K562 (cell line): Measurements from ENCODE around the gene GRAMD2B. TPM values are rescaled to one million over a fixed set of nuclear protein-coding genes. Genes with fewer than 3 reads are reported as not detected.

Source experiments
- ATAC-seq: fragments of 200-7000 bp; cut with Tn5 transposase; 3 replicates; pipeline ENCODE4 v1.9.1; 2020; ENCODE audit warnings: moderate library complexity
- BruUV-seq: library from RNA; stranded (reverse); fragments of 400-500 nt; replicated peaks from 2 replicates; lab custom pipeline; 2021; lab: Mats Ljungman, UMichigan
- CTCF ChIA-PET: fragments of 300-600 bp; formaldehyde crosslinking; extraction: SDS; loops from one replicate; lab custom pipeline; 2021; ENCODE audit warnings: low intra/inter-chr PET ratio; lab: Yijun Ruan, JAX
- POLR2A ChIA-PET: fragments of 300-600, 350-650 bp; sonication (Branson Sonifier 250); formaldehyde crosslinking; extraction: SDS; loops from one replicate; lab custom pipeline; 2021; ENCODE audit warnings: antibody characterized with exemption, inconsistent platforms; lab: Yijun Ruan, JAX
- DNase-seq, 4 experiments: peaks; one replicate each; pipeline versions ENCODE4 v3.0.0 to v3.0.0-alpha.2; 2011 to 2018; ENCODE audit warnings: low spot score in 3 of 4, mixed read lengths in 3 of 4; ENCODE audit errors: extremely low read depth in 1 of 4
- FAIRE-seq: peaks from 2 replicates; lab custom pipeline; 2011; peaks lifted over from hg19 to GRCh38; lab: Jason Lieb, UNC
- H2AFZ ChIP-seq: 2 replicates; pipeline ENCODE4 v1.6.0; 2011; ENCODE audit warnings: low read depth, low read length, control low read depth, inconsistent platforms
- H3K27ac ChIP-seq: fragments of 200-600 bp; 3 replicates; pipeline ENCODE4 v1.8.0; 2011; ENCODE audit warnings: low read depth, mild to moderate bottlenecking, control low read depth, inconsistent platforms, low read length, moderate library complexity, mixed read lengths; ENCODE audit errors: extremely low read depth
- H3K27me3 ChIP-seq, 2 experiments: fragments of 300-600 bp in 1 of 2; 2 replicates in 1 of 2; 3 replicates in 1 of 2; pipeline versions ENCODE4 v1.6.0 to v1.8.0; 2011; ENCODE audit warnings: inconsistent platforms in 2 of 2, low read length in 2 of 2, mild to moderate bottlenecking in 1 of 2, mixed read lengths in 1 of 2, moderate library complexity in 1 of 2; ENCODE audit not compliant: control insufficient read depth in 2 of 2, insufficient read depth in 2 of 2
- H3K36me3 ChIP-seq: fragments of 300-600 bp; 3 replicates; pipeline ENCODE4 v1.8.0; 2011; ENCODE audit warnings: mild to moderate bottlenecking, low read length, inconsistent platforms; ENCODE audit not compliant: control insufficient read depth, insufficient read depth
- H3K4me1 ChIP-seq, 2 experiments: fragments of 200-600 bp in 1 of 2; replicated peaks in 1 of 2; 2 replicates in 1 of 2; 3 replicates in 1 of 2; pipeline versions ENCODE4 v1.5.1 to v1.8.0; 2011; ENCODE audit warnings: inconsistent platforms in 2 of 2, low read length in 2 of 2, mild to moderate bottlenecking in 1 of 2, mixed read lengths in 1 of 2, moderate library complexity in 1 of 2; ENCODE audit not compliant: control insufficient read depth in 2 of 2, insufficient read depth in 2 of 2
- H3K4me2 ChIP-seq: 2 replicates; pipeline ENCODE4 v1.6.1; 2011; ENCODE audit warnings: low read length, control low read depth, inconsistent platforms, mixed read lengths; ENCODE audit not compliant: insufficient read depth
- H3K4me3 ChIP-seq: fragments of 200-600 bp; sonication (generic), shearing (Covaris generic); 2 replicates; pipeline ENCODE4 v1.5.1; 2016; ENCODE audit warnings: control low read depth, inconsistent platforms
- H3K79me2 ChIP-seq: fragments of 200-600 bp; 3 replicates; pipeline ENCODE4 v1.8.0; 2011; ENCODE audit warnings: low read length, inconsistent platforms; ENCODE audit not compliant: control insufficient read depth, insufficient read depth
- H3K9ac ChIP-seq, 2 experiments: 2 replicates each; pipeline versions ENCODE4 v1.6.0 to v1.6.1; 2011; ENCODE audit warnings: low read depth in 2 of 2, low read length in 2 of 2, control low read depth in 1 of 2, inconsistent platforms in 1 of 2, mild to moderate bottlenecking in 1 of 2, mixed read lengths in 1 of 2; ENCODE audit not compliant: insufficient read depth in 1 of 2
- H3K9me1 ChIP-seq: one replicate; pipeline ENCODE4 v1.6.0; 2011; ENCODE audit warnings: inconsistent platforms, mild to moderate bottlenecking, low read length, moderate library complexity; ENCODE audit not compliant: control insufficient read depth, insufficient read depth
- H3K9me3 ChIP-seq: replicated peaks from 2 replicates; pipeline ENCODE4 v1.5.1; 2011; ENCODE audit warnings: low read depth, low read length, inconsistent platforms; ENCODE audit not compliant: control insufficient read depth, insufficient read depth
- H4K20me1 ChIP-seq: replicated peaks from 2 replicates; pipeline ENCODE4 v1.6.1; 2011; ENCODE audit warnings: low read length, inconsistent platforms, mixed read lengths; ENCODE audit not compliant: control insufficient read depth, insufficient read depth
- BRF1 ChIP-seq: IDR thresholded peaks from 3 replicates; pipeline ENCODE4 v1.6.1; 2011; ENCODE audit warnings: borderline replicate concordance, mild to moderate bottlenecking; ENCODE audit not compliant: insufficient read length; ENCODE audit errors: extremely low read depth
- CBX5 ChIP-seq: IDR thresholded peaks from 2 replicates; pipeline ENCODE4 v1.6.1; 2014; ENCODE audit warnings: low read depth, borderline replicate concordance
- CEBPB ChIP-seq: fragments of 450-650 bp; IDR thresholded peaks from 2 replicates; pipeline ENCODE4 v1.6.1; 2016; ENCODE audit warnings: missing genetic modification characterization, missing compliant biosample characterization
- GATA2 ChIP-seq: sonication (generic); formaldehyde crosslinking; IDR thresholded peaks from 2 replicates; pipeline ENCODE4 v1.4.0; 2020; ENCODE audit warnings: mild to moderate bottlenecking, missing genetic modification reagents
- IRF2 ChIP-seq: sonication (generic); formaldehyde crosslinking; IDR thresholded peaks from 2 replicates; pipeline ENCODE4 v1.8.1; 2022; ENCODE audit warnings: mild to moderate bottlenecking, missing genetic modification reagents
- OTX1 ChIP-seq: fragments of 450-650 bp; formaldehyde crosslinking; IDR thresholded peaks from 2 replicates; pipeline ENCODE4 v1.4.0; 2022; ENCODE audit warnings: mild to moderate bottlenecking
- TSC22D4 ChIP-seq: fragments of 450-650 bp; IDR thresholded peaks from 2 replicates; pipeline ENCODE4 v1.6.1; 2016; ENCODE audit warnings: missing genetic modification characterization, missing biosample characterization, control low read depth
- ZNF695 ChIP-seq: fragments of 450-650 bp; formaldehyde crosslinking; IDR thresholded peaks from 2 replicates; pipeline ENCODE4 v1.4.0; 2020; ENCODE audit warnings: mild to moderate bottlenecking, moderate library complexity
- ZNF740 ChIP-seq, 3 experiments: fragments of 200-800 bp in 1 of 3; sonication (Bioruptor generic) in 1 of 3; sonication (generic) in 1 of 3; formaldehyde crosslinking in 1 of 3; IDR thresholded peaks; 2 replicates each; pipeline versions ENCODE4 v1.6.1 to v1.8.0; 2016 to 2022; ENCODE audit warnings: mild to moderate bottlenecking in 2 of 3, missing compliant biosample characterization in 2 of 3, missing genetic modification characterization in 2 of 3, missing genetic modification reagents in 1 of 3
- ZSCAN32 ChIP-seq: fragments of 450-650 bp; formaldehyde crosslinking; IDR thresholded peaks from 2 replicates; pipeline ENCODE4 v1.4.0; 2020; ENCODE audit warnings: mild to moderate bottlenecking, moderate library complexity
- in situ Hi-C: fragments of 300-500 bp; cut with MboI; formaldehyde crosslinking; loops from 4 replicates; pipeline ENCODE4 v1.15.0; 2018; ENCODE audit warnings: inconsistent platforms, mixed read lengths
- intact Hi-C: fragments of 100-400 bp; cut with micrococcal nuclease; formaldehyde crosslinking; loops from 2 replicates; pipeline ENCODE4 v1.14.2; 2022
- polyA plus RNA-seq, 8 experiments: library from polyadenylated mRNA; depleted of rRNA in 4 of 8; stranded (reverse) in 5 of 8; unstranded in 3 of 8; fragments of >200 nt; fragmentation: Nextera tagmentation in 2 of 8; fragmentation: Illumina TruSeq in 1 of 8; extraction: Ambion mirVana in 2 of 8; extraction: Trizol in 1 of 8; gene quantifications; 2 replicates each; pipeline versions ENCODE4 v1.2.1 to v1.2.3, GENCODE V29; 2011 to 2014; ENCODE audit warnings: inconsistent platforms in 1 of 8, missing spikeins in 1 of 8
- total RNA-seq, 7 experiments: library from RNA; depleted of rRNA in 6 of 7; stranded (reverse); fragments of >200 nt in 6 of 7; fragmentation: Illumina TruSeq in 2 of 7; extraction: Trizol in 2 of 7; gene quantifications; 2 replicates each; pipeline versions ENCODE4 v1.2.1 to v1.2.3, GENCODE V29; 2011 to 2021; ENCODE audit warnings: low replicate concordance in 1 of 7

Gene GRAMD2B
- total and polyA plus RNA-seq, 9 of the 15 experiments (the other 6 are each of a cell fraction or from before 2014, with no cell fraction given) = 0.32 to 4.2 (median 1.4) TPM

DNA sequence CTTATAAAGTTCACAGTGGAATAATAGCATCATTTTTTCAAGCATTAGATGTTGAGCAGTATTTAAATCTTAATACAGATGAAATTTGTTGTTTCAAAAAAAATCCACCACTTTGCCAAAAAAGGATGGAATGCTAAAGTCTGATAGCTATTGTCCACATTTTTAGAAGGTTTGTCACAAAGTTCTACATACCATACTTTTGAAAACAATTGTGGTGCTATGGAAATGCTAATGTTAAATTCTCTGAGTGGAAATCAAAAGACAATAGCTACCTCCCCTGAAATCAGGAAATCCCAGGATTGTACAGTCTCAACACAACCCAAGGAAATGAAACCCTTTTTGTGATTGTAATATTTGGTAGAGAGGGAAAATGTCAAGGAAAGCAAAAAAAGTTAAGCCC, 19.3 kb upstream of the GRAMD2B start:
- BruUV-seq = no TSS peak
- no peak overlapping the region for H2AFZ ChIP-seq
- H4K20me1 ChIP-seq = no peaks in the 10 kb centered on the region
- POLR2A ChIA-PET = no interaction called here
- H3K36me3 ChIP-seq = no peaks in the 10 kb centered on the region
- FAIRE-seq = no peak
- in situ Hi-C loops = no loop called here
- TF ChIP-seq ZSCAN32 (CRISPR knock-in tag) (no peak), IRF2 (CRISPR knock-in tag) (no peak), ZNF740 (CRISPR knock-in tag; IDR thresholded peaks at IDR 0.05) (no peak), ZNF740 (tag; IDR thresholded peaks at IDR 0.05) (no peak), BRF1 (no peak), GATA2 (CRISPR knock-in tag) (no peak), OTX1 (CRISPR knock-in tag) (no peak), CEBPB (tag) (no peak), ZNF695 (CRISPR knock-in tag) (no peak), CBX5 (no peak), TSC22D4 (tag) (no peak)
- H3K27me3 ChIP-seq = no peaks in the 10 kb centered on the region
- intact Hi-C loops = no loop called here
- no peaks in the 10 kb centered on the region for H3K79me2 ChIP-seq
- no peak overlapping the region for H3K4me2 ChIP-seq
- no peaks in the 10 kb centered on the region for H3K4me1 ChIP-seq
- H3K27ac ChIP-seq = no peak overlapping the region
- H3K9me3 ChIP-seq = peaks cover 3% of the 10 kb centered on the region; the same call in 1 of the 2 replicates
- no peak for DNase-seq
- CTCF ChIA-PET = no interaction called here
- H3K4me3 ChIP-seq = no peak overlapping the region
- ATAC-seq = no peak
- H3K9me1 ChIP-seq = no peaks in the 10 kb centered on the region
- no peak overlapping the region for H3K9ac ChIP-seq
